DMS153 (cell line): ENCODE measurements around the gene SNAPIN.
A peak's percentile ranks its signal among the peaks of the same experiment; 100 is the strongest.
"Not testable (repeated sequence)": the region's sequence is repeated elsewhere in the genome, so short reads cannot be mapped to it uniquely, and the experiment has no call there.

Source experiments
- DNase-seq: peaks from one replicate; lab custom pipeline; 2025; lab: John Stamatoyannopoulos, UW

SNAPIN gene

GRCh38 chr1:153647346-153647714 lies 11.2 kb upstream of the SNAPIN start:
- DNase-seq = no peak

- no peak for DNase-seq
Observed at GRCh38 chr1:153648000-153648643, 10.4 kb upstream of the SNAPIN start.

GRCh38 chr1:153649137-153649862 lies 9.2 kb upstream of the SNAPIN start:
- DNase-seq = no peak

GRCh38 chr1:153649863-153650235 lies 8.7 kb upstream of the SNAPIN start:
- DNase-seq = peak; percentile 74

GRCh38 chr1:153651771-153652170 lies 6.7 kb upstream of the SNAPIN start:
- no peak for DNase-seq

- DNase-seq = no peak
Observed at GRCh38 chr1:153652805-153653500, 5.5 kb upstream of the SNAPIN start.

GRCh38 chr1:153655333-153655732 lies 3.2 kb upstream of the SNAPIN start:
- DNase-seq = peak; percentile 67

GRCh38 chr1:153659175-153659534 lies 652 bp downstream of the SNAPIN start:
- no peak for DNase-seq

- no peak for DNase-seq
Observed at GRCh38 chr1:153659656-153660055, 1.2 kb downstream of the SNAPIN start.

GRCh38 chr1:153661111-153661708 lies 2.7 kb downstream of the SNAPIN start:
- DNase-seq = no peak

GRCh38 chr1:153662269-153662668 lies 3.8 kb downstream of the SNAPIN start:
- DNase-seq = no peak

- DNase-seq = no peak
Observed at GRCh38 chr1:153663211-153663610, 4.7 kb downstream of the SNAPIN start.

GRCh38 chr1:153667439-153667838 lies 8.9 kb downstream of the SNAPIN start:
- DNase-seq = no peak

GRCh38 chr1:153668672-153669071 lies 10.2 kb downstream of the SNAPIN start:
- DNase-seq = not testable (repeated sequence)

GRCh38 chr1:153669606-153670005 lies 11.1 kb downstream of the SNAPIN start:
- no peak for DNase-seq

GRCh38 chr1:153670257-153670858 lies 11.9 kb downstream of the SNAPIN start:
- DNase-seq = no peak

GRCh38 chr1:153670859-153671627 lies 12.5 kb downstream of the SNAPIN start, which contains the start of gene ILF2:
Gene ILF2 (minus strand): TSS chr1:153670993. CDS start chr1:153670922, 71 bp downstream.
- peak; percentile 100 for DNase-seq

- DNase-seq = not testable (repeated sequence)
Observed at GRCh38 chr1:153671628-153672353, 13.3 kb downstream of the SNAPIN start.

- no peak for DNase-seq
Observed at GRCh38 chr1:153673511-153673910, 15.0 kb downstream of the SNAPIN start.

GRCh38 chr1:153677718-153678518 lies 19.4 kb downstream of the SNAPIN start:
- DNase-seq = peak; percentile 23
